ENCODE measurements around the gene AP1M1.

DNA sequence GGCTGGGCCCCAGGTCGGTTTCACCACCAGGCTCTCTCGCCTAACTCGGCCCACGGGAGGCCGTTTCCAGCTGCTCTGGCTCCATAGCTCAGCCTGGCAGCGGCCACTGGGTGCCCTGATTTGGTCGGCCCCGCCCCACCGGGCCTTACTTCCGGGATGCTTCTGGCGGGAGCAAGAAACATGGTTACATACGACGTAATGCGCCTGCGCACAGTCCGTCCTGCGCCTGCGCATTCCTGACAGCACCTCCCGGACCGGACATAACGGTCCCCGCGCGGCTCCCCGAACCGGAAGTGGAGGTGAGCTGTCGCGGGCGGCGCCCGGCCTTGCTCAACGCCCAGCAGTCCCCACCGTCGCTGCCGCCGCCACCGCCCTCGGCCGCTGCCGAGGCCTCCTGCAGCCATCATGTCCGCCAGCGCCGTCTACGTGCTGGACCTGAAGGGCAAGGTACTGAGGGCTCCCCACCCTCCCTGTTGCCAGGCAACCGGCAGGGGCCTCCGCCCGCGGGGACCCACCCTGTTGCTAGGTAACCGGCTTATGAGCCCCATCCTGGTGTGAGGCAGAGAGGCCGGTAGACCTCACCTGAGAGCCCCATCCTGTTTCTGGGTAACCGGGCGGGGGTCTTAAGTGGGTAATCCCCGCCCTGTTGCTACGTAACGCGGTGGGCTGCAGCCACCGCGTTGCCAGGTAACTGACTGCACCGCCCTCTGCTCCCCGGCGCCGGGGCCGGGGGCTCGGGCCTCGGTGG lies at the start of gene AP1M1:
- peak in 1 of 4 donors; percentile 43 for TF ChIP-seq POLR2A (IDR thresholded peaks at IDR 0.05)
- TF ChIP-seq, protein P1, sequence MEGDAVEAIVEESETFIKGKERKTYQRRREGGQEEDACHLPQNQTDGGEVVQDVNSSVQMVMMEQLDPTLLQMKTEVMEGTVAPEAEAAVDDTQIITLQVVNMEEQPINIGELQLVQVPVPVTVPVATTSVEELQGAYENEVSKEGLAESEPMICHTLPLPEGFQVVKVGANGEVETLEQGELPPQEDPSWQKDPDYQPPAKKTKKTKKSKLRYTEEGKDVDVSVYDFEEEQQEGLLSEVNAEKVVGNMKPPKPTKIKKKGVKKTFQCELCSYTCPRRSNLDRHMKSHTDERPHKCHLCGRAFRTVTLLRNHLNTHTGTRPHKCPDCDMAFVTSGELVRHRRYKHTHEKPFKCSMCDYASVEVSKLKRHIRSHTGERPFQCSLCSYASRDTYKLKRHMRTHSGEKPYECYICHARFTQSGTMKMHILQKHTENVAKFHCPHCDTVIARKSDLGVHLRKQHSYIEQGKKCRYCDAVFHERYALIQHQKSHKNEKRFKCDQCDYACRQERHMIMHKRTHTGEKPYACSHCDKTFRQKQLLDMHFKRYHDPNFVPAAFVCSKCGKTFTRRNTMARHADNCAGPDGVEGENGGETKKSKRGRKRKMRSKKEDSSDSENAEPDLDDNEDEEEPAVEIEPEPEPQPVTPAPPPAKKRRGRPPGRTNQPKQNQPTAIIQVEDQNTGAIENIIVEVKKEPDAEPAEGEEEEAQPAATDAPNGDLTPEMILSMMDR (IDR thresholded peaks at IDR 0.05) = peak in 1 of 6 experiments; percentile 36
